ENCODE measurements around the gene NOL12. TPM values are rescaled to one million over a fixed set of nuclear protein-coding genes. Genes with fewer than 3 reads are reported as not detected.

Gene NOL12
- total RNA-seq, 4 donors from 2014 or later, result 16.3 to 29.1 (median 20.2) TPM

GRCh38 chr22:37697538-37697835 lies 11.3 kb downstream of the NOL12 start:
- Histone ChIP-seq H3K4me1 (peaks cover 0 to 21% (median 10%) of the 10 kb centered on the region in 3 donors), H3K27me3 (no peaks in the 10 kb centered on the region), H3K4me3 (no peak overlapping the region), H3K9me3 (no peaks in the 10 kb centered on the region), H3K27ac (peak overlapping the region in 3 of 4 donors; percentile 13 to 43 (median 24)), H3K36me3 (peaks cover 0 to 22% of the 10 kb centered on the region in 2 donors)
- no CpG with 5 or more reads among the region's 3 CpGs for WGBS, 2 donors (ENCODE audit: low coverage in 1 of 2)
- ATAC-seq, result no peak
- TF ChIP-seq CTCF (IDR thresholded peaks at IDR 0.05) (no peak), POLR2A (IDR thresholded peaks at IDR 0.05) (no peak), EP300 (IDR thresholded peaks at IDR 0.05) (no peak), POLR2AphosphoS5 (IDR thresholded peaks at IDR 0.05) (no peak)

GRCh38 chr22:37701141-37701786 lies 15.1 kb downstream of the NOL12 start:
- H3K4me1 ChIP-seq, result peaks cover 0 to 12% (median 7%) of the 10 kb centered on the region in 3 donors
- no peaks in the 10 kb centered on the region for H3K27me3 ChIP-seq
- H3K36me3 ChIP-seq, result no peaks in the 10 kb centered on the region
- TF ChIP-seq CTCF (IDR thresholded peaks at IDR 0.05) (no peak), POLR2A (IDR thresholded peaks at IDR 0.05) (no peak), POLR2AphosphoS5 (IDR thresholded peaks at IDR 0.05) (no peak), EP300 (IDR thresholded peaks at IDR 0.05) (no peak)
- no peak overlapping the region for H3K4me3 ChIP-seq
- WGBS, 2 donors (ENCODE audit: low coverage in 1 of 2), result 60 to 85% methylated on average over 6 to 7 of the region's 8 CpGs
- no peaks in the 10 kb centered on the region for H3K9me3 ChIP-seq
- no peak overlapping the region for H3K27ac ChIP-seq
- ATAC-seq, result no peak

- no peaks in the 10 kb centered on the region for H3K9me3 ChIP-seq
- no peak for TF ChIP-seq EP300 (IDR thresholded peaks at IDR 0.05)
- no peak for TF ChIP-seq CTCF (IDR thresholded peaks at IDR 0.05)
- no peak overlapping the region for H3K27ac ChIP-seq
- no peaks in the 10 kb centered on the region for H3K36me3 ChIP-seq
- H3K4me1 ChIP-seq, result peaks cover 0 to 3% (median 0%) of the 10 kb centered on the region in 3 donors
- ATAC-seq, result no peak
- 69 to 74% methylated on average over 5 to 7 of the region's 7 CpGs for WGBS, 2 donors (ENCODE audit: low coverage in 1 of 2)
- H3K4me3 ChIP-seq, result no peak overlapping the region
- no peaks in the 10 kb centered on the region for H3K27me3 ChIP-seq
Measured at GRCh38 chr22:37703906-37704305, 17.8 kb downstream of the NOL12 start.

GRCh38 chr22:37704645-37705044 lies 18.5 kb downstream of the NOL12 start:
- ATAC-seq, result no peak
- 78 to 100% methylated on average over 1 to 3 of the region's 3 CpGs for WGBS, 2 donors (ENCODE audit: low coverage in 1 of 2)
- H3K36me3 ChIP-seq, result no peaks in the 10 kb centered on the region
- no peaks in the 10 kb centered on the region for H3K9me3 ChIP-seq
- no peaks in the 10 kb centered on the region for H3K27me3 ChIP-seq
- TF ChIP-seq CTCF (IDR thresholded peaks at IDR 0.05) (no peak), EP300 (IDR thresholded peaks at IDR 0.05) (no peak)
- peaks cover 0 to 4% (median 0%) of the 10 kb centered on the region in 3 donors for H3K4me1 ChIP-seq
- no peak overlapping the region for H3K27ac ChIP-seq
- no peak overlapping the region for H3K4me3 ChIP-seq

- Histone ChIP-seq H3K27me3 (no peaks in the 10 kb centered on the region), H3K4me1 (peaks cover 0 to 4% (median 0%) of the 10 kb centered on the region in 3 donors), H3K4me3 (no peak overlapping the region), H3K27ac (no peak overlapping the region), H3K36me3 (no peaks in the 10 kb centered on the region), H3K9me3 (no peaks in the 10 kb centered on the region)
- no peak for ATAC-seq
- no peak for TF ChIP-seq EP300 (IDR thresholded peaks at IDR 0.05)
- TF ChIP-seq POLR2AphosphoS5 (IDR thresholded peaks at IDR 0.05), result no peak
- WGBS, 2 donors (ENCODE audit: low coverage in 1 of 2), result 94 to 95% methylated on average over 3 of the region's 3 CpGs
Measured at GRCh38 chr22:37705205-37705604, 19.1 kb downstream of the NOL12 start.

Data from gastroesophageal sphincter (tissue), 4 donors.